HepG2 (cell line): ENCODE results near the gene DPYD. TPM values are rescaled to one million over a fixed set of nuclear protein-coding genes. Genes with fewer than 3 reads are reported as not detected.

Experiments
- ATAC-seq: fragments of 200-7000 bp; cut with Tn5 transposase; 3 replicates; pipeline ENCODE4 v1.9.1; 2020; ENCODE audit warnings: mild to moderate bottlenecking, moderate library complexity
- BruUV-seq: library from RNA; stranded (reverse); fragments of 400-500 nt; replicated peaks from 2 replicates; lab custom pipeline; 2021; lab: Mats Ljungman, UMichigan
- CTCF ChIA-PET: fragments of 300-600 bp; formaldehyde crosslinking; extraction: SDS; loops from one replicate; lab custom pipeline; 2021; ENCODE audit warnings: low total read pairs, inconsistent platforms, low intra/inter-chr PET ratio; lab: Yijun Ruan, JAX
- POLR2A ChIA-PET: fragments of 350-600 bp; sonication (Branson Sonifier 250); formaldehyde crosslinking; loops from one replicate; lab custom pipeline; 2020; ENCODE audit warnings: antibody characterized with exemption, inconsistent platforms; lab: Yijun Ruan, JAX
- DNase-seq: peaks from one replicate; pipeline ENCODE4 v3.0.0-alpha.2; 2015; ENCODE audit warnings: low spot score
- FAIRE-seq: peaks from 3 replicates; lab custom pipeline; 2011; peaks lifted over from hg19 to GRCh38; lab: Jason Lieb, UNC
- H2AFZ ChIP-seq: one replicate; pipeline ENCODE4 v1.6.1; 2011; ENCODE audit warnings: low read length, inconsistent platforms
- H3K27ac ChIP-seq: fragments of 300-600 bp; 3 replicates; pipeline ENCODE4 v1.8.0; 2011; ENCODE audit warnings: mixed run types, mild to moderate bottlenecking, mixed read lengths, low read length, inconsistent platforms; ENCODE audit not compliant: insufficient read depth; ENCODE audit errors: extremely low read length
- H3K27me3 ChIP-seq, 2 experiments: fragments of 200-600 bp in 1 of 2; 2 replicates in 1 of 2; 3 replicates in 1 of 2; pipeline versions ENCODE4 v1.6.0 to v1.8.0; 2011; ENCODE audit warnings: low read length in 2 of 2, mild to moderate bottlenecking in 2 of 2, moderate library complexity in 2 of 2, inconsistent platforms in 1 of 2; ENCODE audit not compliant: insufficient read depth in 2 of 2, control insufficient read depth in 1 of 2
- H3K36me3 ChIP-seq, 2 experiments: fragments of 200-600 bp in 1 of 2; replicated peaks in 1 of 2; 2 replicates in 1 of 2; 3 replicates in 1 of 2; pipeline versions ENCODE4 v1.5.1 to v1.8.0; 2011; ENCODE audit warnings: low read length in 2 of 2, inconsistent platforms in 1 of 2; ENCODE audit not compliant: insufficient read depth in 2 of 2, control insufficient read depth in 1 of 2
- H3K4me1 ChIP-seq: 2 replicates; pipeline ENCODE4 v1.5.1; 2012; ENCODE audit warnings: low read length, inconsistent platforms; ENCODE audit not compliant: insufficient read depth
- H3K4me2 ChIP-seq: 2 replicates; pipeline ENCODE4 v1.6.0; 2011; ENCODE audit warnings: low read depth, low read length, inconsistent platforms
- H3K4me3 ChIP-seq, 3 experiments: fragments of 200-600 bp in 1 of 3; sonication (generic), shearing (Covaris generic) in 1 of 3; replicated peaks in 1 of 3; 2 replicates each; pipeline ENCODE4 v1.5.1; 2011 to 2016; ENCODE audit warnings: low read length in 3 of 3, inconsistent platforms in 2 of 3, low read depth in 2 of 3, mild to moderate bottlenecking in 2 of 3, control low read depth in 1 of 3, mixed read lengths in 1 of 3; ENCODE audit not compliant: insufficient read depth in 1 of 3
- H3K79me2 ChIP-seq: one replicate; pipeline ENCODE4 v1.6.1; 2011; ENCODE audit warnings: low read length, inconsistent platforms; ENCODE audit not compliant: insufficient read depth
- H3K9ac ChIP-seq: 2 replicates; pipeline ENCODE4 v1.6.0; 2011; ENCODE audit warnings: mild to moderate bottlenecking, low read depth, low read length, inconsistent platforms; ENCODE audit not compliant: insufficient read depth
- H3K9me3 ChIP-seq: 2 replicates; pipeline ENCODE4 v1.5.1; 2012; ENCODE audit warnings: mild to moderate bottlenecking, low read length
- H4K20me1 ChIP-seq: 2 replicates; pipeline ENCODE4 v1.6.0; 2011; ENCODE audit warnings: inconsistent platforms, mild to moderate bottlenecking, low read length, moderate library complexity; ENCODE audit not compliant: insufficient read depth
- ARID2 ChIP-seq: sonication (generic); formaldehyde crosslinking; IDR thresholded peaks from 2 replicates; pipeline ENCODE4 v1.8.1; 2022; ENCODE audit warnings: mild to moderate bottlenecking, missing genetic modification reagents, borderline replicate concordance
- FOXM1 ChIP-seq: sonication (generic); formaldehyde crosslinking; IDR thresholded peaks from 2 replicates; pipeline ENCODE4 v1.5.0; 2020; ENCODE audit warnings: missing genetic modification reagents
- KDM2A ChIP-seq: sonication (generic); formaldehyde crosslinking; IDR thresholded peaks from 2 replicates; pipeline ENCODE4 v1.4.0; 2020; ENCODE audit warnings: low read depth, missing genetic modification reagents, borderline replicate concordance
- KDM3A ChIP-seq: IDR thresholded peaks from 2 replicates; pipeline ENCODE4 v1.6.1; 2018; ENCODE audit warnings: low read depth, missing compliant biosample characterization
- MEF2D ChIP-seq: sonication (generic); formaldehyde crosslinking; IDR thresholded peaks from 2 replicates; pipeline ENCODE4 v1.5.1; 2020; ENCODE audit warnings: mild to moderate bottlenecking, missing genetic modification reagents
- MTA1 ChIP-seq: sonication (generic); formaldehyde crosslinking; IDR thresholded peaks from 2 replicates; pipeline ENCODE4 v1.4.0; 2020; ENCODE audit warnings: missing genetic modification reagents, mild to moderate bottlenecking, borderline replicate concordance
- RAD51 ChIP-seq: fragments of 450-650 bp; IDR thresholded peaks from 2 replicates; pipeline ENCODE4 v1.6.1; 2016; ENCODE audit warnings: borderline replicate concordance
- TMF1 ChIP-seq: sonication (generic); formaldehyde crosslinking; IDR thresholded peaks from 2 replicates; pipeline ENCODE4 v1.8.1; 2022; ENCODE audit warnings: low read depth, missing genetic modification reagents
- ZFP41 ChIP-seq: sonication (generic); formaldehyde crosslinking; IDR thresholded peaks from 2 replicates; pipeline ENCODE4 v1.4.0; 2020; ENCODE audit warnings: mild to moderate bottlenecking, missing genetic modification reagents, borderline replicate concordance
- ZFP62 ChIP-seq: sonication (generic); formaldehyde crosslinking; IDR thresholded peaks from 2 replicates; pipeline ENCODE4 v1.4.0; 2020; ENCODE audit warnings: missing genetic modification reagents
- ZNF510 ChIP-seq: sonication (generic); formaldehyde crosslinking; IDR thresholded peaks from 2 replicates; pipeline ENCODE4 v1.4.0; 2020; ENCODE audit warnings: low read depth, mild to moderate bottlenecking, missing genetic modification reagents
- ZNF552 ChIP-seq: sonication (generic); formaldehyde crosslinking; IDR thresholded peaks from 2 replicates; pipeline ENCODE4 v1.9.0; 2022; ENCODE audit warnings: missing genetic modification reagents, mild to moderate bottlenecking, borderline replicate concordance
- ZNF567 ChIP-seq: sonication (generic); formaldehyde crosslinking; IDR thresholded peaks from 2 replicates; pipeline ENCODE4 v1.8.1; 2023; ENCODE audit warnings: mild to moderate bottlenecking, missing genetic modification reagents, borderline replicate concordance
- WGBS: methylation state at CpG from one replicate; pipeline ENCODE4 v1.1.6; 2017; ENCODE audit warnings: low lambda C conversion rate; 5-methylcytosine and 5-hydroxymethylcytosine counted together
- in situ Hi-C: cut with HindIII; loops from 2 replicates; pipeline ENCODE4 v1.10.0; 2017; ENCODE audit warnings: low pct_unique_long_range_greater_than_20kb; ENCODE audit not compliant: extremely low pct_ligation_motif_present
- intact Hi-C: fragments of 100-400 bp; cut with micrococcal nuclease; formaldehyde crosslinking; loops from one replicate; pipeline ENCODE4 v1.10.0; 2022; ENCODE audit not compliant: unreplicated experiment
- polyA plus RNA-seq, 8 experiments: library from polyadenylated mRNA; depleted of rRNA in 3 of 8; stranded (reverse) in 7 of 8; unstranded in 1 of 8; fragments of >200 nt; fragmentation: Illumina TruSeq in 4 of 8; extraction: Trizol in 4 of 8; gene quantifications; 2 replicates each; pipeline versions ENCODE4 v1.2.1 to v1.2.3, GENCODE V29; 2011 to 2016; ENCODE audit warnings: low read depth in 4 of 8, missing spikeins in 1 of 8, mixed read lengths in 1 of 8; ENCODE audit not compliant: insufficient read depth in 1 of 8
- total RNA-seq, 5 experiments: library from RNA; depleted of rRNA; stranded (reverse); fragments of >200 nt; fragmentation: Illumina TruSeq; extraction: Trizol; gene quantifications; 2 replicates each; pipeline ENCODE4 v1.2.3, GENCODE V29; 2016; ENCODE audit warnings: low read depth in 1 of 5
- TF ChIP-seq, protein P1 (sequence below): sonication (generic); formaldehyde crosslinking; IDR thresholded peaks from 2 replicates; pipeline ENCODE4 v1.5.1; 2020; ENCODE audit warnings: mild to moderate bottlenecking, missing genetic modification reagents, moderate library complexity
- TF ChIP-seq, protein P2 (sequence below): sonication (generic); formaldehyde crosslinking; IDR thresholded peaks from 2 replicates; pipeline ENCODE4 v1.4.0; 2020; ENCODE audit warnings: missing genetic modification reagents
- TF ChIP-seq, protein P3 (sequence below): sonication (generic); formaldehyde crosslinking; IDR thresholded peaks from 2 replicates; pipeline ENCODE4 v1.4.0; 2020; ENCODE audit warnings: mild to moderate bottlenecking, missing genetic modification reagents

DPYD gene
- total and polyA plus RNA-seq, 2 of the 13 experiments (the other 11 are each of a cell fraction or from before 2014, with no cell fraction given), result 1.3 to 3.4 TPM

DNA sequence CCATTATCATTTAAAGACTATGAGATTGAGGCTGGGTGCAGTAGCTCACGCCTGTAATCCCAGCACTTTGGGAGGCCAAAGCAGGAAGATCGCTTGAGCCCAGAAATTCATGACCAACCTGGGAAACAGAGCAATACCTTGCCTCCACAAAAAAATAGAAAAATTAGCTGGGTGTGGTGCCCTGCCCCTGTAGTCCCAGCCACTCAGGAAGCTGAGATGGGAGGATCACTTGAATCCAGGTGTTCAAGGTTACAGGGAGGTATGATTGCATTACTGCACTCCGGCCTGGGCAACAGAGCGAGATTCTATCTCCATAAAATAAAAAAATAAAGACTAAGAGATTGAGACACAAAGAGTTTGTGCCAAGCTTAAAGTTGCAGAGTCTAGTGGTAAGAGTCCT is 537.0 kb downstream of the DPYD start:
- no TSS peak for BruUV-seq

DNA sequence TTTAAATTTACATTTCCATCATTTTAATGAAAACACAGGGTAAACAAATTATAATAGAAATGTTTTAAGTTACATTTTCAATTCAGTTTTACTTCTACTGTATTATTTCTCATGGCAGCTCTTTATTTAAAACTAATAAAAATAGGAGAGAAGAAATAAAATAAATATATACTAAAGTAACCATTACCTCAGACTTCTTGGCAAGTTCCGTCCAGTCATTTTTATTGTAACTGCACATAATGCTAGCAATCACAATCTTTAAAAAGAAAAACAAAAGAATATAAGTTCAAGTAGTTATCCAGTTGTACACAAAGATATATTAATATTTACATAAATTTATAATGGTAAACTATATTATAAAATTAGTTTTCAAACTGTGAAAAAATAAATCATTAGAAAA is 538.6 kb downstream of the DPYD start:
- peaks cover 48% of the 10 kb centered on the region for H3K9me3 ChIP-seq
- in situ Hi-C loops (no loop called here), intact Hi-C loops (no loop called here)
- H3K4me1 ChIP-seq, result no peaks in the 10 kb centered on the region
- no peaks in the 10 kb centered on the region for H3K27me3 ChIP-seq
- H2AFZ ChIP-seq, result no peak overlapping the region
- no peaks in the 10 kb centered on the region for H4K20me1 ChIP-seq
- H3K79me2 ChIP-seq, result no peaks in the 10 kb centered on the region
- no TSS peak for BruUV-seq
- ChIA-PET POLR2A (no interaction called here), CTCF (no interaction called here)
- H3K4me2 ChIP-seq, result no peak overlapping the region
- no peaks in the 10 kb centered on the region for H3K36me3 ChIP-seq
- DNase-seq, result no peak
- H3K4me3 ChIP-seq, result no peak overlapping the region
- no peak for ATAC-seq
- no peak overlapping the region for H3K27ac ChIP-seq
- no peak overlapping the region for H3K9ac ChIP-seq
- 92% methylated on average over 1 of the region's 1 CpG for WGBS
- FAIRE-seq, result no peak
- TF ChIP-seq KDM3A (no peak), ZNF552 (CRISPR knock-in tag) (no peak), TMF1 (CRISPR knock-in tag) (no peak), MEF2D (CRISPR knock-in tag) (no peak), ZNF510 (CRISPR knock-in tag) (no peak), MTA1 (CRISPR knock-in tag) (no peak), ZFP41 (CRISPR knock-in tag) (no peak), ZNF567 (no peak), FOXM1 (CRISPR knock-in tag) (no peak), ZFP62 (CRISPR knock-in tag) (no peak)
- TF ChIP-seq, protein P1, sequence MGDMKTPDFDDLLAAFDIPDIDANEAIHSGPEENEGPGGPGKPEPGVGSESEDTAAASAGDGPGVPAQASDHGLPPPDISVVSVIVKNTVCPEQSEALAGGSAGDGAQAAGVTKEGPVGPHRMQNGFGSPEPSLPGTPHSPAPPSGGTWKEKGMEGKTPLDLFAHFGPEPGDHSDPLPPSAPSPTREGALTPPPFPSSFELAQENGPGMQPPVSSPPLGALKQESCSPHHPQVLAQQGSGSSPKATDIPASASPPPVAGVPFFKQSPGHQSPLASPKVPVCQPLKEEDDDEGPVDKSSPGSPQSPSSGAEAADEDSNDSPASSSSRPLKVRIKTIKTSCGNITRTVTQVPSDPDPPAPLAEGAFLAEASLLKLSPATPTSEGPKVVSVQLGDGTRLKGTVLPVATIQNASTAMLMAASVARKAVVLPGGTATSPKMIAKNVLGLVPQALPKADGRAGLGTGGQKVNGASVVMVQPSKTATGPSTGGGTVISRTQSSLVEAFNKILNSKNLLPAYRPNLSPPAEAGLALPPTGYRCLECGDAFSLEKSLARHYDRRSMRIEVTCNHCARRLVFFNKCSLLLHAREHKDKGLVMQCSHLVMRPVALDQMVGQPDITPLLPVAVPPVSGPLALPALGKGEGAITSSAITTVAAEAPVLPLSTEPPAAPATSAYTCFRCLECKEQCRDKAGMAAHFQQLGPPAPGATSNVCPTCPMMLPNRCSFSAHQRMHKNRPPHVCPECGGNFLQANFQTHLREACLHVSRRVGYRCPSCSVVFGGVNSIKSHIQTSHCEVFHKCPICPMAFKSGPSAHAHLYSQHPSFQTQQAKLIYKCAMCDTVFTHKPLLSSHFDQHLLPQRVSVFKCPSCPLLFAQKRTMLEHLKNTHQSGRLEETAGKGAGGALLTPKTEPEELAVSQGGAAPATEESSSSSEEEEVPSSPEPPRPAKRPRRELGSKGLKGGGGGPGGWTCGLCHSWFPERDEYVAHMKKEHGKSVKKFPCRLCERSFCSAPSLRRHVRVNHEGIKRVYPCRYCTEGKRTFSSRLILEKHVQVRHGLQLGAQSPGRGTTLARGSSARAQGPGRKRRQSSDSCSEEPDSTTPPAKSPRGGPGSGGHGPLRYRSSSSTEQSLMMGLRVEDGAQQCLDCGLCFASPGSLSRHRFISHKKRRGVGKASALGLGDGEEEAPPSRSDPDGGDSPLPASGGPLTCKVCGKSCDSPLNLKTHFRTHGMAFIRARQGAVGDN (CRISPR knock-in tag), result no peak
- TF ChIP-seq, protein P2, sequence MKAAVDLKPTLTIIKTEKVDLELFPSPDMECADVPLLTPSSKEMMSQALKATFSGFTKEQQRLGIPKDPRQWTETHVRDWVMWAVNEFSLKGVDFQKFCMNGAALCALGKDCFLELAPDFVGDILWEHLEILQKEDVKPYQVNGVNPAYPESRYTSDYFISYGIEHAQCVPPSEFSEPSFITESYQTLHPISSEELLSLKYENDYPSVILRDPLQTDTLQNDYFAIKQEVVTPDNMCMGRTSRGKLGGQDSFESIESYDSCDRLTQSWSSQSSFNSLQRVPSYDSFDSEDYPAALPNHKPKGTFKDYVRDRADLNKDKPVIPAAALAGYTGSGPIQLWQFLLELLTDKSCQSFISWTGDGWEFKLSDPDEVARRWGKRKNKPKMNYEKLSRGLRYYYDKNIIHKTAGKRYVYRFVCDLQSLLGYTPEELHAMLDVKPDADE (CRISPR knock-in tag), result no peak
- TF ChIP-seq, protein P3, sequence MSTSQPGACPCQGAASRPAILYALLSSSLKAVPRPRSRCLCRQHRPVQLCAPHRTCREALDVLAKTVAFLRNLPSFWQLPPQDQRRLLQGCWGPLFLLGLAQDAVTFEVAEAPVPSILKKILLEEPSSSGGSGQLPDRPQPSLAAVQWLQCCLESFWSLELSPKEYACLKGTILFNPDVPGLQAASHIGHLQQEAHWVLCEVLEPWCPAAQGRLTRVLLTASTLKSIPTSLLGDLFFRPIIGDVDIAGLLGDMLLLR (CRISPR knock-in tag), result no peak

More for the DNA sequence above, 537.0 kb downstream of the DPYD start:
- ChIA-PET POLR2A (no interaction called here), CTCF (no interaction called here)
- Histone ChIP-seq H3K27ac (no peak overlapping the region), H3K4me1 (no peaks in the 10 kb centered on the region), H4K20me1 (no peaks in the 10 kb centered on the region), H3K4me3 (no peak overlapping the region), H3K9me3 (peaks cover 46% of the 10 kb centered on the region), H3K9ac (no peak overlapping the region), H2AFZ (no peak overlapping the region), H3K79me2 (no peaks in the 10 kb centered on the region), H3K36me3 (no peaks in the 10 kb centered on the region), H3K4me2 (no peak overlapping the region), H3K27me3 (no peaks in the 10 kb centered on the region)
- in situ Hi-C loops, result no loop called here
- DNase-seq (no peak), ATAC-seq (no peak), FAIRE-seq (no peak)
- intact Hi-C loops, result no loop called here
- TF ChIP-seq ARID2 (CRISPR knock-in tag) (no peak), RAD51 (no peak), KDM2A (CRISPR knock-in tag) (no peak)
- 75% methylated on average over 4 of the region's 4 CpGs for WGBS
